Heart left ventricle (tissue), 13 donors: Measurements from ENCODE around the gene PRKAG2.
A peak's percentile ranks its signal among the peaks of the same experiment; 100 is the strongest.

Experiments used
- CTCF ChIP-seq, 12 donors: fragments of 200-600 bp; sonication (generic) in 4 of 12; IDR thresholded peaks; one replicate each; pipeline versions ENCODE4 v1.5.0 to v1.8.0; 2018 to 2022; ENCODE audit warnings: antibody characterized with exemption in 12 of 12, mild to moderate bottlenecking in 5 of 12
- POLR2A ChIP-seq, 2 donors: fragments of 450-650 bp; IDR thresholded peaks; one replicate each; pipeline ENCODE4 v1.6.1; 2017; ENCODE audit warnings: antibody characterized with exemption in 2 of 2, mild to moderate bottlenecking in 2 of 2, moderate library complexity in 2 of 2
- donor health status: ischemic (EF 13 %, LVEDD 7.1; RV severe dilation, severe dysfunction).
- donor health status: DM: no; HTN: yes; CAD: no.
- donor health status: DM: no; HTN: no; CAD: no.
- donor health status: ischemic (EF 25% LVEDD 6.9; RV normal size, moderate dysfunction).
- donor health status: ischemic (EF 25% LVEDD 5.7; RV mildly dilated, moderate dysfunction).
- donor health status: ischemic (EF 35%, LVEDD 5.7; RV mildly dilated, moderate dysfunction).
- donor health status: nonischemic (EF 11% LVEDD 7.7; RV severe dilation, severe dysfunction).
- donor health status: DM: yes; HTN: yes; CAD: no.
- donor health status: PGD.
- donor health status: ischemic (EF 29% LVEDD 5.4; RV normal size, mild dysfunction).
- donor health status: nonischemic (EF 23%, LVEDD 6.1; RV moderate dilation, normal function).

DNA sequence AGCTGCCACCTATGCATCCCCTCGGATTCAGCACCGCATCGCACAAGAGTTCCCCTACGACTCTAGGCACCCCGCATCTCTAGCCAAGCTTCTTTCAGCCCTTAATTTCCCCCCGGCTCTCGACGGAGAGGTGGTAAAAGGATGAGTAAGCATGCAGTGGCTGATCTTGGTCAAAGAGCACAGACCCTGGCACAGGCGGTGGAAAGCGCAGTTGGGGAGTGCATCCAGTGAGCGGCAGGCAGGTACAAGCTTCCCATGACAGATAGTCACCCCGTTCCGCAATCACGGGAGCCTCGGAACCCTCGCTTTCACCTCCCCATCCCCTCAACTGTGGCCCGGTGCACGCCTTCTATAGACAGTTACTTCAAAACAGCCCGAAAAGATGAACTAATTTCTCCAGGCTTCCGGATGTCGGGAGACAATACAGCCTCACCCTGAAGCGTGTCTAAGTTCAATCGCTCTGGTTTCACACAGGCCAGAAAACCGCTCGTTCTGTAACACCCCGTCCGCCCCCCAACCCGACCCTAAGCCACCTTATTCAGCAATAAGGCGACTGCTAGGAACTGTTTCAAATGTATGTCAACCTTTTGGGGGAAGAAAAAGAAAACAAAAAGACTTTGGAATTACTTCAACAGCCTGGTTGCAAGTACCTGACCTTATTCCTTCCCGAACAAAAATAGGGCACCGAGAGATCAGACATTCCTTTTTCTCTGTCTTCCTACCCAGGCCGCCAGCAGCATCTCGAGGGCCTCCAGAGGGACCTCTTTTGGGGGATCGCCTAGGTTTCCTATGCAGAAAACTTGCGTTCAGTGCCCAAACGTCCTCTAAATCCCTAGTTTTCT is 358.6 kb downstream of the PRKAG2 start:
- TF ChIP-seq CTCF (IDR thresholded peaks at IDR 0.05) = peak in 2 of 12 donors; percentile 13 to 17
- peak in 1 of 2 donors; percentile 31 for TF ChIP-seq POLR2A (IDR thresholded peaks at IDR 0.05)
